ENCODE results near the gene TMEM150B.
A peak's percentile ranks its signal among the peaks of the same experiment; 100 is the strongest.

TMEM150B gene

GRCh38 chr19:55275851-55276719, 49.1 kb downstream of the TMEM150B start:
- peak; percentile 52 for DNase-seq

- DNase-seq = no peak
These were observed 51.0 kb downstream of the TMEM150B start for GRCh38 chr19:55273978-55274707.

GRCh38 chr19:55272142-55272541, 53.0 kb downstream of the TMEM150B start:
- no peak for DNase-seq

DNA sequence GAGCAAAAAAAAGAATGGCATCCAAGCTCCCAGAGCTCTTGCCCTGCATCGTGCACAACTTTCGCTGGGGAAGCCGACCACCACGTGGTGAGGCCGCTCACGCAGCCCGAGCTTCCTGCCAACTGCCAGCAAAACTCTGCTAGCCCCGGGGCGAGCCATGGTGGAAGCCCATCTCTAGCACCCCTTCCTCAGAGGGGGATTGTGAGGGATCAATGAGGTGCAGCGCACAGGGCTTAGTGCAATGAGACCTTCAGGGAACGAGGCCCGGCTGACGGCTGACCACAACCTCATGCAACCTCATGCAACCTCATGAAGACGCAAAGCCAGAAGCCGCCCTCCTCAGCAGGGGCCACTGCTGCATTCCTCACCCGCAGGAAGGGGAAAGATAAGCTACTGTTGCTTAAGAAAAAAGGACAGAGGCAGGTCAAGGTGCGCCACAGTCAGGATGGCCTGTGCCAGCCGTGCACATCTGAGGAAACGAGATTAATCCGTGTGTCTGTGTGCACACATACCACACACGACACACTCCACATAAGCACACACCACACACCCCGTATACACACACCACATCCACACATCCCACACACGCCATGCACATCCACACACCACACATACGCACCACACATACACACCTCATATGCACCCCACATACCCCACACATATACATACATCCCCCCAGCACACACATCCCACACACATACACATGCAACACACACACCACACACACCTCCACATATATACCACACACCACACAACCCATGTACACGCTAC, 54.8 kb downstream of the TMEM150B start:
- DNase-seq = no peak

DNA sequence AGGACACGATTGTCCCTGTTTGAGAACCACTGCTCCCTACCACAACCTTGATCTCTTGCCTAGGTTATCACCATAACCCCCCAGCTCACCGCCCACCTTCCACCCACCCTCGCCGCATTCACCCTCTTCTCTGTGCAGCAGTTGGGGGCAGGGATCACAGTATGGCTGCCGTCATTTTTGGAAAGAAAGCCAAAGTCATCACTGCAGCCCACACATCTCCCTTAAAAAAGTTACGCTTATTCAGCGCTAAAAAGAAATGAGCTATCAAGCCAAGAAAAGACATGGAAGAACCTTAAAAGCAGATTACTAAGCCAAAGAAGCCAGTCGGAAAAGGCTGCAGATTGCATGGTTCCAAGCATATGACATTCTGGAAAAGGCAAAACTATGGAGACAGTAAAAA, 55.8 kb downstream of the TMEM150B start:
- no peak for DNase-seq

GRCh38 chr19:55266840-55267239, 58.3 kb downstream of the TMEM150B start:
- DNase-seq = no peak

GRCh38 chr19:55266404-55266803, 58.7 kb downstream of the TMEM150B start:
- no peak for DNase-seq

DNA sequence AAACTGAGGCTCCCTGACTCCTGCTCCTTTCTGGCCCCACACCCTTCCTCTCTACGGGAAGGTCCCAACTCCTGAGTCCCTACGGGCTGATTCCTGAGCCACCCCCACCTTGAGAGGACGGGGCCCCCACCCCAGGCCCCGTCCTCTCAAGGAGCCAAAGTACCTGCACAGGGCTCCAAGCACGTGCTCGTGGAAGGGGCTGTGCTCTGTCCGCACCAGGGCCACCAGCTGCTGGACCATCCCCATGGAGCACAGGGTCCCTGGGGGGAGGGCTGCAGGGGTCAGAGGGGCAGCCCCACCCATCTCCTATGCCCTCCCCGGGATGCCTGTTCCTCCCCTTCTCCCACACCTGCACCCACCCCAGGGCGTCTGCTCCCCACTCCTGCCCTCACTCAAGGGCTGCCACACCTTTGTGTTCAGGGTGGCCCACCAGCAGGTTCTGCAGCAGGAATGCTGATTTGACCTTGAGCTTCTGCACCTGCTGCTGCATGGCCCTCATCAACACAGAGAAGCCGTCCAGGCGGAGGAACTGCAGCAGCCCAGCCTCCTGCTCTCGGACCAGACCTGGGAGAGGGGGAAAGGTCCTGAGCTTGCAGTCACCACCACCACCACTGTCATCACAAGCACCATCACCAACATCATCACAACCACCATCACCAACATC, 59.3 kb downstream of the TMEM150B start:
- no peak for DNase-seq

DNA sequence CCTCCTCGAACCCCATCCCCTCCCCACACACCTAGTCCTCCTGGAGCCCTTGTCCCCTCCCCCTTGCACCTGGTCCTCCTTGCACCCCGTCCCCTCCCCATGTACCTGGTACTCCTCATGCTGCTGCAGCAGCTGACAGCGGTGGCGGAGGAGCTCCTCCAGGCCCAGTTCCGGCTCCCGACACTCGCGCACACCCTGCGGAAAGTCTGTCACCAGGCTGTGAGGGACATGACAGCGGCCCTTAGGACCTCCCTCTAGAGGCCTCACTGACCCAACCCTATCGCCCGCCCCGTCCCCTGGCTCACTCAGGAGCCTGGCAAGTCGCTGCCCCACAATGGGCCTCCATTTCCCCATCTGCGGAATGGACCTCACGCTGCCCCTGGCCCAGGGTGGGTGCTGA, 60.0 kb downstream of the TMEM150B start:
- DNase-seq = no peak

GRCh38 chr19:55264531-55264930, 60.6 kb downstream of the TMEM150B start:
- no peak for DNase-seq
